K562 (cell line): ENCODE results near the gene LIMS1. TPM values are rescaled to one million over a fixed set of nuclear protein-coding genes. Genes with fewer than 3 reads are reported as not detected.

Experiments
- ATF7 ChIP-seq: fragments of 450-650 bp; IDR thresholded peaks from 2 replicates; pipeline ENCODE4 v1.7.1; 2014; ENCODE audit warnings: mild to moderate bottlenecking, moderate library complexity
- EHMT2 ChIP-seq: fragments of 450-650 bp; IDR thresholded peaks from 2 replicates; pipeline ENCODE4 v1.6.1; 2018; ENCODE audit warnings: antibody characterized with exemption
- FOXJ2 ChIP-seq: fragments of 200-800 bp; sonication (Bioruptor generic); IDR thresholded peaks from 2 replicates; pipeline ENCODE4 v1.6.1; 2016; ENCODE audit warnings: missing genetic modification characterization, missing compliant biosample characterization
- HDAC2 ChIP-seq: fragments of 450-650 bp; IDR thresholded peaks from 2 replicates; pipeline ENCODE4 v1.6.1; 2016; ENCODE audit warnings: mild to moderate bottlenecking
- HDGF ChIP-seq: fragments of 450-650 bp; IDR thresholded peaks from 2 replicates; pipeline ENCODE4 v1.6.1; 2016
- LARP7 ChIP-seq: fragments of 450-650 bp; IDR thresholded peaks from 2 replicates; pipeline ENCODE4 v1.6.1; 2016
- MAFK ChIP-seq: IDR thresholded peaks from 2 replicates; pipeline ENCODE4 v1.6.1; 2011; ENCODE audit warnings: low read length, improper control_type of control experiment
- MCM7 ChIP-seq, 2 experiments: fragments of 450-650 bp; IDR thresholded peaks; 2 replicates each; pipeline ENCODE4 v1.6.1; 2016 to 2018
- RBM17 ChIP-seq: fragments of 200-400 bp; formaldehyde crosslinking; IDR thresholded peaks from 2 replicates; pipeline ENCODE4 v1.6.1; 2017; ENCODE audit warnings: low read depth, mild to moderate bottlenecking, low read length, borderline replicate concordance
- SIN3B ChIP-seq: fragments of 450-650 bp; IDR thresholded peaks from 2 replicates; pipeline ENCODE4 v1.6.1; 2017; ENCODE audit warnings: low read depth, mild to moderate bottlenecking, moderate library complexity
- STAT5A ChIP-seq: IDR thresholded peaks from 2 replicates; pipeline ENCODE4 v1.6.1; 2012; ENCODE audit warnings: low read length, inconsistent platforms, borderline replicate concordance
- XRCC4 ChIP-seq: IDR thresholded peaks from one replicate; pipeline ENCODE4 v1.6.1; 2011; ENCODE audit not compliant: insufficient read depth, insufficient read length; ENCODE audit errors: extremely low read depth
- ZBTB2 ChIP-seq: fragments of 450-650 bp; IDR thresholded peaks from 2 replicates; pipeline ENCODE4 v1.6.1; 2016; ENCODE audit warnings: antibody characterized with exemption
- ZNF146 ChIP-seq: IDR thresholded peaks from one replicate; pipeline ENCODE4 v1.6.1; 2018; ENCODE audit warnings: missing compliant biosample characterization; ENCODE audit not compliant: unreplicated experiment
- ZNF354B ChIP-seq: fragments of 250-450 bp; sonication (Bioruptor Pico); IDR thresholded peaks from 2 replicates; pipeline ENCODE4 v1.4.0; 2020
- ZZZ3 ChIP-seq: fragments of 450-650 bp; IDR thresholded peaks from 2 replicates; pipeline ENCODE4 v1.6.1; 2016; ENCODE audit warnings: antibody characterized with exemption, mild to moderate bottlenecking, moderate library complexity
- polyA plus RNA-seq, 8 experiments: library from polyadenylated mRNA; depleted of rRNA in 4 of 8; stranded (reverse) in 5 of 8; unstranded in 3 of 8; fragments of >200 nt; fragmentation: Nextera tagmentation in 2 of 8; fragmentation: Illumina TruSeq in 1 of 8; extraction: Ambion mirVana in 2 of 8; extraction: Trizol in 1 of 8; gene quantifications; 2 replicates each; pipeline versions ENCODE4 v1.2.1 to v1.2.3, GENCODE V29; 2011 to 2014; ENCODE audit warnings: inconsistent platforms in 1 of 8, missing spikeins in 1 of 8
- total RNA-seq, 7 experiments: library from RNA; depleted of rRNA in 6 of 7; stranded (reverse); fragments of >200 nt in 6 of 7; fragmentation: Illumina TruSeq in 2 of 7; extraction: Trizol in 2 of 7; gene quantifications; 2 replicates each; pipeline versions ENCODE4 v1.2.1 to v1.2.3, GENCODE V29; 2011 to 2021; ENCODE audit warnings: low replicate concordance in 1 of 7
- TF ChIP-seq, protein P1 (sequence below): fragments of 250-450 bp; sonication (Bioruptor Pico); IDR thresholded peaks from 2 replicates; pipeline ENCODE4 v1.4.0; 2020; ENCODE audit warnings: mild to moderate bottlenecking, moderate library complexity, borderline replicate concordance
- TF ChIP-seq, protein P2 (sequence below), 2 experiments: IDR thresholded peaks; 2 replicates each; pipeline ENCODE4 v1.6.1; 2011; ENCODE audit warnings: borderline replicate concordance in 1 of 2, control low read depth in 1 of 2, low read depth in 1 of 2, low read length in 1 of 2, mild to moderate bottlenecking in 1 of 2, mixed read lengths in 1 of 2, moderate library complexity in 1 of 2; ENCODE audit not compliant: insufficient read depth in 1 of 2, insufficient read length in 1 of 2, poor library complexity in 1 of 2, severe bottlenecking in 1 of 2; ENCODE audit errors: extremely low read depth in 1 of 2
- TF ChIP-seq, protein P3 (sequence below), 2 experiments: fragments of 450-650 bp in 1 of 2; IDR thresholded peaks; 2 replicates each; pipeline ENCODE4 v1.6.1; 2011 to 2017; ENCODE audit warnings: low read depth in 2 of 2, antibody characterized with exemption in 1 of 2, borderline replicate concordance in 1 of 2, low read length in 1 of 2, mild to moderate bottlenecking in 1 of 2, mixed read lengths in 1 of 2; ENCODE audit not compliant: control insufficient read depth in 1 of 2

LIMS1 gene
- total and polyA plus RNA-seq, 9 of the 15 experiments (the other 6 are each of a cell fraction or from before 2014, with no cell fraction given) = 52.8 to 134 (median 81.0) TPM

- peak; percentile 15; the same call in 1 of the 2 replicates for TF ChIP-seq ZBTB2
- TF ChIP-seq ZNF354B (CRISPR knock-in tag) = no peak
- no peak for TF ChIP-seq ZNF146 (CRISPR knock-in tag)
- TF ChIP-seq SIN3B = no peak
- no peak for TF ChIP-seq XRCC4
- TF ChIP-seq ATF7 = no peak
- TF ChIP-seq, protein P1, sequence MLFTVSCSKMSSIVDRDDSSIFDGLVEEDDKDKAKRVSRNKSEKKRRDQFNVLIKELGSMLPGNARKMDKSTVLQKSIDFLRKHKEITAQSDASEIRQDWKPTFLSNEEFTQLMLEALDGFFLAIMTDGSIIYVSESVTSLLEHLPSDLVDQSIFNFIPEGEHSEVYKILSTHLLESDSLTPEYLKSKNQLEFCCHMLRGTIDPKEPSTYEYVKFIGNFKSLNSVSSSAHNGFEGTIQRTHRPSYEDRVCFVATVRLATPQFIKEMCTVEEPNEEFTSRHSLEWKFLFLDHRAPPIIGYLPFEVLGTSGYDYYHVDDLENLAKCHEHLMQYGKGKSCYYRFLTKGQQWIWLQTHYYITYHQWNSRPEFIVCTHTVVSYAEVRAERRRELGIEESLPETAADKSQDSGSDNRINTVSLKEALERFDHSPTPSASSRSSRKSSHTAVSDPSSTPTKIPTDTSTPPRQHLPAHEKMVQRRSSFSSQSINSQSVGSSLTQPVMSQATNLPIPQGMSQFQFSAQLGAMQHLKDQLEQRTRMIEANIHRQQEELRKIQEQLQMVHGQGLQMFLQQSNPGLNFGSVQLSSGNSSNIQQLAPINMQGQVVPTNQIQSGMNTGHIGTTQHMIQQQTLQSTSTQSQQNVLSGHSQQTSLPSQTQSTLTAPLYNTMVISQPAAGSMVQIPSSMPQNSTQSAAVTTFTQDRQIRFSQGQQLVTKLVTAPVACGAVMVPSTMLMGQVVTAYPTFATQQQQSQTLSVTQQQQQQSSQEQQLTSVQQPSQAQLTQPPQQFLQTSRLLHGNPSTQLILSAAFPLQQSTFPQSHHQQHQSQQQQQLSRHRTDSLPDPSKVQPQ = no peak
- TF ChIP-seq STAT5A = no peak
- TF ChIP-seq, protein P2, sequence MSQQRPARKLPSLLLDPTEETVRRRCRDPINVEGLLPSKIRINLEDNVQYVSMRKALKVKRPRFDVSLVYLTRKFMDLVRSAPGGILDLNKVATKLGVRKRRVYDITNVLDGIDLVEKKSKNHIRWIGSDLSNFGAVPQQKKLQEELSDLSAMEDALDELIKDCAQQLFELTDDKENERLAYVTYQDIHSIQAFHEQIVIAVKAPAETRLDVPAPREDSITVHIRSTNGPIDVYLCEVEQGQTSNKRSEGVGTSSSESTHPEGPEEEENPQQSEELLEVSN (IDR thresholded peaks at IDR 0.05; ENCODE audit: borderline replicate concordance in 1 of 2, extremely low read depth in 1 of 2, insufficient read depth in 1 of 2, insufficient read length in 1 of 2, low read depth in 1 of 2, low read length in 1 of 2, poor library complexity in 1 of 2, severe bottlenecking in 1 of 2) = no peak
- no peak for TF ChIP-seq MCM7 (IDR thresholded peaks at IDR 0.05)
- no peak for TF ChIP-seq FOXJ2 (tag)
- no peak for TF ChIP-seq HDGF
- no peak for TF ChIP-seq ZZZ3
- TF ChIP-seq LARP7 = no peak
- TF ChIP-seq MAFK = peak; percentile 81
- TF ChIP-seq, protein P3, sequence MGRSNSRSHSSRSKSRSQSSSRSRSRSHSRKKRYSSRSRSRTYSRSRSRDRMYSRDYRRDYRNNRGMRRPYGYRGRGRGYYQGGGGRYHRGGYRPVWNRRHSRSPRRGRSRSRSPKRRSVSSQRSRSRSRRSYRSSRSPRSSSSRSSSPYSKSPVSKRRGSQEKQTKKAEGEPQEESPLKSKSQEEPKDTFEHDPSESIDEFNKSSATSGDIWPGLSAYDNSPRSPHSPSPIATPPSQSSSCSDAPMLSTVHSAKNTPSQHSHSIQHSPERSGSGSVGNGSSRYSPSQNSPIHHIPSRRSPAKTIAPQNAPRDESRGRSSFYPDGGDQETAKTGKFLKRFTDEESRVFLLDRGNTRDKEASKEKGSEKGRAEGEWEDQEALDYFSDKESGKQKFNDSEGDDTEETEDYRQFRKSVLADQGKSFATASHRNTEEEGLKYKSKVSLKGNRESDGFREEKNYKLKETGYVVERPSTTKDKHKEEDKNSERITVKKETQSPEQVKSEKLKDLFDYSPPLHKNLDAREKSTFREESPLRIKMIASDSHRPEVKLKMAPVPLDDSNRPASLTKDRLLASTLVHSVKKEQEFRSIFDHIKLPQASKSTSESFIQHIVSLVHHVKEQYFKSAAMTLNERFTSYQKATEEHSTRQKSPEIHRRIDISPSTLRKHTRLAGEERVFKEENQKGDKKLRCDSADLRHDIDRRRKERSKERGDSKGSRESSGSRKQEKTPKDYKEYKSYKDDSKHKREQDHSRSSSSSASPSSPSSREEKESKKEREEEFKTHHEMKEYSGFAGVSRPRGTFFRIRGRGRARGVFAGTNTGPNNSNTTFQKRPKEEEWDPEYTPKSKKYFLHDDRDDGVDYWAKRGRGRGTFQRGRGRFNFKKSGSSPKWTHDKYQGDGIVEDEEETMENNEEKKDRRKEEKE (IDR thresholded peaks at IDR 0.05; ENCODE audit: borderline replicate concordance in 1 of 2, control insufficient read depth in 1 of 2, low read depth in 2 of 2, low read length in 1 of 2) = peak in 1 of 2 experiments; percentile 73; a peak in 1 of 4 replicates
- no peak for TF ChIP-seq RBM17
- TF ChIP-seq EHMT2 = no peak
- TF ChIP-seq HDAC2 = peak; percentile 41; the same call in 1 of the 2 replicates
Measured at GRCh38 chr2:108637304-108637669, 103.0 kb downstream of the LIMS1 start (continued).
